ENCODE data around the gene RBBP8NL. TPM values are rescaled to one million over a fixed set of nuclear protein-coding genes. Genes with fewer than 3 reads are reported as not detected.

The RBBP8NL gene
- total RNA-seq, 1 experiment from 2014 or later, result not detected

DNA sequence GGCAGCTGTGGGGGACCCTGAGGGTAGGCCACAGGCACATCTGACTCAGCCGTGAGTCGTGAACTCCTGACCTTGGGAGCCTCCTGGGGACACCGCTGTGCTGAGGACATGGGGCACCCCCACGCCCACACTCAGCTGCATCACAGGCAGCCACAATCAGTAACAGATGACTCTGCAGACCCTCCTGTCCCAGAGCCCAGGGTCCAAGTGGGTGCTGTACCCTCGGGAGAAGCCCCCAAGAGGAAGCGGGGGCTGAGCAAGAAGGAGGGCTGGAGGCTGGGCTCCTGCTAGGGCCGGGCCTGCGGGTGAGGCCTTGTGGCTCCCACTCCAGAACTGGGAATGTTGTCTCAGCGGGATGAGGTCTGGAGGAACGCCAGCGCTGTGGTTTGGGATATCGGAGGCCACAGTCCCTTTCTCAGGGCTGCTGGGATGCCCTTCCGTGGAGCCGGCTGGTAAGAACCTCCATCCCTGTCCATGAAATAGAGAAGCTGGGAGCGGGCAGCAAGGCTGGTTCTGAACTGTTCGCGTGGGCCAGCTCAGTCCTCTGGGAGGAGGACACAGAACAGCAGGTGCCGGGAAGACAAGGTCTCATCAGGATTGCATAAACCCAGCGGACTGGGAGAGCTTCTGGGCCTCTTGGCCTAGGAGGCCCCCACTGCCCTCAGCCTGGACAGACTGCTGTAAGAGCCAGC lies 57.1 kb downstream of the RBBP8NL start:
- no TSS peak for BruUV-seq (replicated peaks)
- DNase-seq (ENCODE audit: unreplicated experiment), result peak; percentile 88
- TF ChIP-seq, protein P1, sequence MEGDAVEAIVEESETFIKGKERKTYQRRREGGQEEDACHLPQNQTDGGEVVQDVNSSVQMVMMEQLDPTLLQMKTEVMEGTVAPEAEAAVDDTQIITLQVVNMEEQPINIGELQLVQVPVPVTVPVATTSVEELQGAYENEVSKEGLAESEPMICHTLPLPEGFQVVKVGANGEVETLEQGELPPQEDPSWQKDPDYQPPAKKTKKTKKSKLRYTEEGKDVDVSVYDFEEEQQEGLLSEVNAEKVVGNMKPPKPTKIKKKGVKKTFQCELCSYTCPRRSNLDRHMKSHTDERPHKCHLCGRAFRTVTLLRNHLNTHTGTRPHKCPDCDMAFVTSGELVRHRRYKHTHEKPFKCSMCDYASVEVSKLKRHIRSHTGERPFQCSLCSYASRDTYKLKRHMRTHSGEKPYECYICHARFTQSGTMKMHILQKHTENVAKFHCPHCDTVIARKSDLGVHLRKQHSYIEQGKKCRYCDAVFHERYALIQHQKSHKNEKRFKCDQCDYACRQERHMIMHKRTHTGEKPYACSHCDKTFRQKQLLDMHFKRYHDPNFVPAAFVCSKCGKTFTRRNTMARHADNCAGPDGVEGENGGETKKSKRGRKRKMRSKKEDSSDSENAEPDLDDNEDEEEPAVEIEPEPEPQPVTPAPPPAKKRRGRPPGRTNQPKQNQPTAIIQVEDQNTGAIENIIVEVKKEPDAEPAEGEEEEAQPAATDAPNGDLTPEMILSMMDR (IDR thresholded peaks at IDR 0.05; ENCODE audit: unreplicated experiment), result no peak
- CTCF ChIA-PET, result interaction anchor here (0.7 to 6.6 kb wide), 10 partner anchors 10 to 71 kb away, joined by 3 to 52 read pairs (median 4); partner anchors contain the start of gene RPS21
- Mint-ChIP-seq H3K4me3 (ENCODE audit: unreplicated experiment) (no peak overlapping the region), H3K27ac (ENCODE audit: low read depth, unreplicated experiment) (peak overlapping the region; percentile 9), H3K36me3 (ENCODE audit: insufficient read depth, unreplicated experiment) (peaks cover 15% of the 10 kb centered on the region), H3K27me3 (ENCODE audit: insufficient read depth, unreplicated experiment) (no peaks in the 10 kb centered on the region), H3K4me1 (ENCODE audit: insufficient read depth, unreplicated experiment) (peaks cover 32% of the 10 kb centered on the region), H3K9me3 (ENCODE audit: unreplicated experiment) (no peaks in the 10 kb centered on the region)
- POLR2A ChIA-PET, result interaction anchor here (0.6 to 12.9 kb wide), 10 partner anchors 8 to 1312 kb away, joined by 3 to 347 read pairs (median 58); partner anchors contain the start of genes ADRM1 and RPS21
- intact Hi-C loops (cut with micrococcal nuclease), result no loop called here

- H3K4me3 Mint-ChIP-seq (ENCODE audit: unreplicated experiment), result peak overlapping the region; percentile 80
- no peak overlapping the region for H3K27ac Mint-ChIP-seq (ENCODE audit: low read depth, unreplicated experiment)
- ChIA-PET POLR2A (interaction anchor here (0.6 to 12.9 kb wide), 12 partner anchors 8 to 1699 kb away, joined by 3 to 347 read pairs (median 8); partner anchors contain the start of genes ADRM1 and RPS21), CTCF (interaction anchor here (0.8 to 8.3 kb wide), 7 partner anchors 7 to 71 kb away, joined by 3 to 87 read pairs (median 15); no protein-coding TSS in a partner anchor)
- peaks cover 37% of the 10 kb centered on the region for H3K4me1 Mint-ChIP-seq (ENCODE audit: insufficient read depth, unreplicated experiment)
- H3K36me3 Mint-ChIP-seq (ENCODE audit: insufficient read depth, unreplicated experiment), result peaks cover 20% of the 10 kb centered on the region
- no peak for DNase-seq (ENCODE audit: unreplicated experiment)
- no peaks in the 10 kb centered on the region for H3K9me3 Mint-ChIP-seq (ENCODE audit: unreplicated experiment)
- TF ChIP-seq, protein P1 (IDR thresholded peaks at IDR 0.05; ENCODE audit: unreplicated experiment), result no peak
- intact Hi-C loops (cut with micrococcal nuclease), result loop anchor here (5.0 kb wide), 1 partner anchor 67 kb away; the partner anchor contains the start of gene ADRM1
- no TSS peak for BruUV-seq (replicated peaks)
- no peaks in the 10 kb centered on the region for H3K27me3 Mint-ChIP-seq (ENCODE audit: insufficient read depth, unreplicated experiment)
These were observed 57.6 kb downstream of the RBBP8NL start for GRCh38 chr20:62369815-62370114.

DNA sequence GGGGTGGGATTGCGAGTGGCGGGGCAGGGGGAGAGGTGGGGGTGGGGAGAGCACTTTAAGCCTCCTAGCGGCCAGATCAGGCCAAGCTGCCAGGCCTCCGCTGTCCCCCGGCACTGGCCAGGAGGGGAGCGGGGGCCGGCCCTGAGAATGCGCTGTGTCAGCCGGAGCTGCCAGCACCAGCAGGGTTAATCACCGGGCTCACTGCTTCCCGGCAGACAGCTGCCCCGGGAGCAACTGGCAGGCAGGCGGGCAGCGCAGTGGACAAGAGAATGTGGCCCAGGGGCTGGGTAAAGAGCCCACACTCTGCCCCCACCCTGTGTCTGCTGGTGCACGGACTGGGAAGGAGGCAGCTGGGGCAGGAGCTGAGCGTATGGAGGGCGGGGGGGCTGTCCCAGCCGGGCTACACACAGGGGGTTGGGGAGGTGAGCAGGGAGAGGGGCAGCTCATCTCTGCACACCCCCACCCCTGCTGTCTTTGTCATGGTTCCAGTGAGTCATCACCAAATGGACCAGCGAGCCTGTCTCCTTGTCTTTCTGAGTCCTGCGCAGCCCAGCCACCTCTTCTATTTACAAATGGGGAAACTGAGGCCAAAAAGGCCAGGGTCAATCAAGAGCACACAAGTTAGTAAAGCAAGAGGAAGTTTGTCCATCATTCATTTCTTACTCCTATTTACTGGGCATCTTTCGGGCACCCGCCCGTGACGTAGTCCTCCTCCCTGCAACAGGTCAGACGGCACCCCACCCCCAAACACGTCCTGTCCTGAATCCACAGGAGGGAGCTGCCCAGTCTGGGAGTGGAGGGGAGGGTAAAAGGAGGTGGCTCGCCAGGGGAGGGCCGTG lies 58.1 kb downstream of the RBBP8NL start:
- ChIA-PET POLR2A (interaction anchor here (0.6 to 12.9 kb wide), 16 partner anchors 8 to 1699 kb away, joined by 3 to 347 read pairs (median 5); partner anchors contain the start of genes ADRM1 and RPS21), CTCF (interaction anchor here (0.6 to 8.3 kb wide), 15 partner anchors 8 to 358 kb away, joined by 3 to 87 read pairs (median 5); partner anchors contain the start of gene RPS21)
- Mint-ChIP-seq H3K27ac (ENCODE audit: low read depth, unreplicated experiment) (no peak overlapping the region), H3K27me3 (ENCODE audit: insufficient read depth, unreplicated experiment) (no peaks in the 10 kb centered on the region), H3K4me3 (ENCODE audit: unreplicated experiment) (peak overlapping the region; percentile 80), H3K4me1 (ENCODE audit: insufficient read depth, unreplicated experiment) (peaks cover 35% of the 10 kb centered on the region), H3K36me3 (ENCODE audit: insufficient read depth, unreplicated experiment) (peaks cover 24% of the 10 kb centered on the region), H3K9me3 (ENCODE audit: unreplicated experiment) (no peaks in the 10 kb centered on the region)
- TF ChIP-seq, protein P1 (IDR thresholded peaks at IDR 0.05; ENCODE audit: unreplicated experiment), result peak; percentile 30
- no TSS peak for BruUV-seq (replicated peaks)
- DNase-seq (ENCODE audit: unreplicated experiment), result peak; percentile 76
- intact Hi-C loops (cut with micrococcal nuclease), result loop anchor here (5.0 kb wide), 1 partner anchor 67 kb away; the partner anchor contains the start of gene ADRM1
